Activated CD4-positive, alpha-beta memory T cell treated with anti-CD3 and anti-CD28 coated beads, Interleukin-2, amount 10 ng/mL, durations not matched to agents 7 days and 5 days (primary cell): ENCODE results near the gene WWC2. TPM values are rescaled to one million over a fixed set of nuclear protein-coding genes. Genes with fewer than 3 reads are reported as not detected.

Experiments used
- CTCF ChIA-PET: fragments of 350-600 bp; sonication (Branson Sonifier 250); formaldehyde crosslinking; loops from one replicate; lab custom pipeline; 2021; ENCODE audit warnings: antibody characterized with exemption, inconsistent platforms; lab: Charles Lee
- POLR2A ChIA-PET: fragments of 350-600 bp; sonication (Branson Sonifier 250); formaldehyde crosslinking; loops from one replicate; lab custom pipeline; 2021; ENCODE audit warnings: antibody characterized with exemption; lab: Charles Lee
- DNase-seq: peaks from one replicate; pipeline ENCODE4 v3.0.0-alpha.2; 2020
- H3K27ac Mint-ChIP-seq: one replicate; pipeline ENCODE4 v1.8.0; 2021; ENCODE audit warnings: mild to moderate bottlenecking, mixed read lengths
- H3K27me3 Mint-ChIP-seq: one replicate; pipeline ENCODE4 v1.8.0; 2021; ENCODE audit warnings: mixed read lengths
- H3K36me3 Mint-ChIP-seq: one replicate; pipeline ENCODE4 v1.8.0; 2021; ENCODE audit warnings: low read depth, mixed read lengths
- H3K4me1 Mint-ChIP-seq: one replicate; pipeline ENCODE4 v1.8.0; 2021; ENCODE audit warnings: mixed read lengths
- H3K4me3 Mint-ChIP-seq: one replicate; pipeline ENCODE4 v1.8.0; 2021; ENCODE audit warnings: mild to moderate bottlenecking, mixed read lengths
- H3K9me3 Mint-ChIP-seq: one replicate; pipeline ENCODE4 v1.8.0; 2021; ENCODE audit warnings: mixed read lengths
- total RNA-seq, 2 experiments: library from RNA; stranded (reverse); gene quantifications; one replicate each; pipeline ENCODE4 v1.2.3, GENCODE V29; 2021

Gene WWC2
- total RNA-seq, 2 experiments from 2014 or later: 0.23 to 0.28 TPM

DNA sequence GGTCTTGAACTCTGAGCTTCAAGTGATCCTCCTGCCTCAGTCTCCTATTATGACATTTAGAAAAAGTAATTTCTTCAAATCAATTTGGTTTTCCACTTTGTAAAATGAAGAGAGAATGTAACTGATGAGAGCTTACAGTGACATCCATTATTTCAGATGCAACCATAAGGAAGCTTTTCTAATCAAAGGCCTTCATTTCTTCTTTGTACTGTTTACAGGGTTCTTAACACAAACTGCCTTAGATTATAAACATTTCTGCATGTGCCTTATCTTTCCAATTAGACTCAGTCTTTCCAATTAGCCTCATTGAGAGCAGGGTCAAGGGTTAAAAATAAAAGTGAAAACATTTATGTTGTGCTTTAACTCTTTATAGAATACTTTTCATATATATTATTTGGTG, 71.8 kb downstream of the WWC2 start:
- Mint-ChIP-seq H3K27me3 (peaks cover 35% of the 10 kb centered on the region), H3K36me3 (no peaks in the 10 kb centered on the region)
- CTCF ChIA-PET: no interaction called here

DNA sequence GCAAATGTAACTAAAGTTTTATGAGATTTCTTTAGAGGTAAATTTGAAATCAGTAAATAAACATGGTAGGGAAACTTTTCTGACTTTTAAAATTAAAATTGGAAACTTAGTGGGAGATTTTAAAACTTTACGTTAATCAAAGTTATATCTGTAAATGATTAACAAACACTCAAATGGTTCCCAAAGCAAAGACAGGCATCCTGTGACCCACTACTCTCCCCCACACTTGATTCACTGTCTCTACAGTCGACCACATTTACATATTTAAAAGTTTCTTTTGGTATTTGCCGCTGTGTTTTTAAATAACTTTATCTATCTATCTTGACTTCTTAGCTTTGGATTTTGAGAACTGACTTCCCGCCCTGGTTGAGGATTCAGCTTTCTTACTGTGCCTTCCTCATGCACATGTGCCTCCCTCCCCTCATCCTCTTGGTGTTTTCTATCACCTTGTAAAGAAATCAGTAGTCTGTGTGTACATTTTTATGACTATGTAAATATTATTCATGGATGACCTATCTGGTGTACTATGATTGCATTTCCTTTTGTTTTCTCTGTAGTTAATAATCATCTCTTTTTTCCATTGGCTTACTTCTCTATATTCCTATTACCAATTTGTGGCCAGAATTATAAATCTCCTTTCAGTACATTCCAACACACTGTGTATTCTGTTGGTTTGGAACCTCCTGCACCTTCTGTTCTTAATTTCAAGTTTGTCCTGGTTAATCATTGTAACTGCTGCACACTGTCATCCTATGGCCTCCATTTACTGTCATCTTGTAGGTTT, 72.6 kb downstream of the WWC2 start:
- Mint-ChIP-seq H3K4me1 (no peaks in the 10 kb centered on the region), H3K9me3 (no peaks in the 10 kb centered on the region), H3K36me3 (no peaks in the 10 kb centered on the region), H3K27me3 (peaks cover 37% of the 10 kb centered on the region), H3K27ac (no peak overlapping the region), H3K4me3 (no peak overlapping the region)
- DNase-seq: no peak
- CTCF ChIA-PET: no interaction called here
- POLR2A ChIA-PET: no interaction called here

More for the DNA sequence above, 71.8 kb downstream of the WWC2 start:
- Mint-ChIP-seq H3K4me1 (no peaks in the 10 kb centered on the region), H3K27ac (no peak overlapping the region), H3K4me3 (no peak overlapping the region), H3K9me3 (no peaks in the 10 kb centered on the region)
- DNase-seq: no peak
- POLR2A ChIA-PET: no interaction called here

DNA sequence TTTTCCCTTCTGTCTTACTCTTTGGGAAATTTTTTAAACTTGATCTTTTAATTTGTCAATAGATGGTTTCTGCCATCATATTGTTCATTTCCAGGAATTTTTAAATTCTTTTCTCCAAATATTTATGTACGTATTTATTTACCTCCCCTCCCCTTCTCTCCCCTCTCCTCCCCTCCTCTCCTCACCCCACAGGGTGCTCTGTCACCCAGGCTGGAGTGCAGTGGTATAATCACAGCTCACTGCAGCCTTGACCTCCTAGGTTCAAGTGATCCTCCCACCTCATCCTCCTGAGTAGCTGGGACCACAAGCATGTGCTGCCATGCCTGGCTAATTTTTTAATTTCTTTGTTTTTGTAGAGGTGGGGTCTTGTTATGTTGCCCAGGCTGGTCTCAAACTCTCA, 73.8 kb downstream of the WWC2 start:
- H3K27ac Mint-ChIP-seq: no peak overlapping the region
- no peaks in the 10 kb centered on the region for H3K9me3 Mint-ChIP-seq
- no peaks in the 10 kb centered on the region for H3K36me3 Mint-ChIP-seq
- no peak for DNase-seq
- H3K4me1 Mint-ChIP-seq: no peaks in the 10 kb centered on the region
- POLR2A ChIA-PET: no interaction called here
- no peak overlapping the region for H3K4me3 Mint-ChIP-seq
- CTCF ChIA-PET: interaction anchor here (0.6 kb wide), 1 partner anchor 72 kb away, joined by 3 read pairs; no protein-coding TSS in a partner anchor
- peaks cover 39% of the 10 kb centered on the region for H3K27me3 Mint-ChIP-seq

DNA sequence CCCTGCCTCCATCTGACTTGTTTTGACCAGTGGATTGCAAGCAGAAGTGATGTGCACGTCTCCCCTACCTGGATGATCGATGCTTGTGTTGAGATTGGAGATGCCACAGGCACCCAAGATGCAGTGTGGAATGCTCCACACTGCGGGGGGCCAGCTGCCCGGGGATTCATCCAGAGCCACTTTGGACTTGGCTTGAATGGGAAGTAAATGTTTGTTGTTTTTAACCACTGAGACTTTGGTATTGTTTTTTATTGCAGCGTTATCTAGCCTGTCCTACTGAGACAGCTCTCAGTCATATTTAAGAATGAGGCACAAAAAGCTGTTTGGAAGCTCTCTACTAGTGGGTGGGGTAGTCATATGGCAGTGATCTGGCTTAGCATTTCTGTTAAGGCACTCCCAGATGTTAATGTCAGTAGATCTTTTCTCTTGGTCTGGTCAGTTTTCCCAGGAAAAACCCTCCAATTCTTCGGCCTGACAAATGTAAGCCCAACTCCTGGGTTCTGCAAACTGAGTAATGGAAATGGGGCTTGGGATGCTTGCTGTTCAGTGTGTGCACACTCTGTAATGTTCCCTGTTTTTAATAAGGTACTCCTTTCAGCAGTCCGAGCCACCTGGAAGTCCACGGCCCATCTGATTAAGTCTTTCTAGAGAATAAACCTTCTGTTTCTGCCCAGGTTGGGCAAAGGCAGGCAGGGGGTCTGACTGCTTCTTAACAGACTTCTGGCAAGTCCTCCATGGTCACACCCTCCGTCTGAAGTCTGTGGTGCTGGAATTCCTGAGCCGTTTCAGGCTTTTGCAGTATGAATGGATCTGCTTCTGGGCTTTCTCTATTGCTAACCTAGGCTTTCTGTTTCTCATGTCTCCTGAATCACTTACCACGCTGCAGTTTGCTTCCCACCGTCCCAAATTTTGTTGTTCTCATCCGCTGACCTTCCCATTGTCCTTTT, 74.8 kb downstream of the WWC2 start:
- CTCF ChIA-PET: no interaction called here
- Mint-ChIP-seq H3K9me3 (no peaks in the 10 kb centered on the region), H3K27me3 (peaks cover 40% of the 10 kb centered on the region), H3K4me1 (no peaks in the 10 kb centered on the region), H3K27ac (no peak overlapping the region), H3K36me3 (no peaks in the 10 kb centered on the region), H3K4me3 (no peak overlapping the region)
- DNase-seq: no peak
- POLR2A ChIA-PET: no interaction called here

DNA sequence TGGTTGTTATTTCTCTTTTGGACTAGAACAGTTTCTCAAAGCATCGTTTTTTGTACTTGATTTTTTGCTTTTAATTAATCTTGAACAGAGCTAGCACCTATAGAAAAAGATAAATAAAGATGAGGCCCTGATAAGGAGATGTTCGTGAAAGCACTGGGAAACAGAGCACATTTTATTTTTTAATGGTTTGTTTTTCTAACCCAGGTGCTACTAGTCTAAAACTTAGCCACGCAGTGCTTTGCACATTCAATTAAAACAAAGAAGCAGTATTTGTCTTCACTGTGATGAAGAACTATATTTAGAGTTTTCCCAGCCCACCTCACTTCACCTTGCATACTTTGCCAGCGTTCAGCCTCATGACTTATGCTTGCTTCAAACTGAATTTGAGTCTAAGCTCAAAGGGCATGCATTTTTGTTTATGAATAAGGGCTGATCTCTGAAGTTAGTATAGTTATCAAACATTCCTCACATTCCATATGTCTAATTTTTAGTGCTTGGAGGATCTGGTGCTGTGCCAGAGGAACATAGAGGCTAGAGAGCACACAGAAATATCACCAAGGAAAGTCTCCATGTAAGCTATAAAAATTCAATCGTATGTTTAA, 76.7 kb downstream of the WWC2 start:
- CTCF ChIA-PET: no interaction called here
- H3K4me3 Mint-ChIP-seq: no peak overlapping the region
- POLR2A ChIA-PET: no interaction called here
- H3K27me3 Mint-ChIP-seq: peaks cover 53% of the 10 kb centered on the region
- H3K36me3 Mint-ChIP-seq: no peaks in the 10 kb centered on the region
- no peaks in the 10 kb centered on the region for H3K4me1 Mint-ChIP-seq
- DNase-seq: no peak
- H3K9me3 Mint-ChIP-seq: no peaks in the 10 kb centered on the region
- no peak overlapping the region for H3K27ac Mint-ChIP-seq

DNA sequence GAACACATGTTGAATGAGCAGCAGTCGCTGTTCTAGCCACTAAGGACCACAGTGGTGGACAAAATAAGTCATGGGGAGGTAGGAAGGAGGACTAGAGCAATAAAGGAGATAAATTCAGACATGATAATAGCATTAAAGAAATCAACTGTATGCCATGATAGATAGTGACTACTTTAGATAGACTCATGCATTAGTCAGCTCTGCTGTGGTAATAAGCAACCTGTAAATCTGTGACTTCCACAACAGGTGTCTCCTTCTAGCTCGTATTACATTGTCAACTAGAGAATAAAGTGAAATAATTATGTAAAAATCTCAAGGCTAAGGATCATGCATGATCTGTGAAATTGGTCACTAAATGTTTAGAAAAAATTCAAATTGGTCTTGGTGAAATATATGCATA, 77.9 kb downstream of the WWC2 start:
- no peaks in the 10 kb centered on the region for H3K36me3 Mint-ChIP-seq
- no peaks in the 10 kb centered on the region for H3K4me1 Mint-ChIP-seq
- no peak overlapping the region for H3K27ac Mint-ChIP-seq
- H3K4me3 Mint-ChIP-seq: no peak overlapping the region
- ChIA-PET CTCF (no interaction called here), POLR2A (no interaction called here)
- no peaks in the 10 kb centered on the region for H3K9me3 Mint-ChIP-seq
- peaks cover 48% of the 10 kb centered on the region for H3K27me3 Mint-ChIP-seq
- DNase-seq: no peak

DNA sequence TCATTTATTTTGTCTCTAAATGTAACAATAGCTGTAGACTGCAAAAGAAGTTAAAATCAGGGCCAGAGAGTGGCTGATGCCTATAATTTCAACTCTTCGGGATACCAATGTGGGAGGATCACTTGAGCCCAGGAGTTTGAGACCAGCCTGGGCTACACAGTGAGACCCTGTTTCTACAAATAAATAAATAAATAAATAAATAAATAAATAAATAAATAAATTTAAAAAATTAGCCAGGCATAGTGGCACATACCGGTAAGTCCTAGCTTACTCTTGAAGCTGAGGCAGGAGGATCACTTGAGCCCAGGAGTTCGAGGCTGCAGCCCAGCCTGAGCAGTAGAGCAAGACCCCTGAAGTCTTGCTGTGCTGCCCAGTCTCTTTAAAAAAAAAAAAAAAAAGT, 79.1 kb downstream of the WWC2 start:
- Mint-ChIP-seq H3K9me3 (no peaks in the 10 kb centered on the region), H3K4me3 (no peak overlapping the region), H3K27me3 (peaks cover 49% of the 10 kb centered on the region), H3K36me3 (no peaks in the 10 kb centered on the region), H3K4me1 (peaks cover 4% of the 10 kb centered on the region), H3K27ac (no peak overlapping the region)
- ChIA-PET POLR2A (no interaction called here), CTCF (interaction anchor here (0.9 kb wide), 1 partner anchor 10 kb away, joined by 3 read pairs; no protein-coding TSS in a partner anchor)
- no peak for DNase-seq

DNA sequence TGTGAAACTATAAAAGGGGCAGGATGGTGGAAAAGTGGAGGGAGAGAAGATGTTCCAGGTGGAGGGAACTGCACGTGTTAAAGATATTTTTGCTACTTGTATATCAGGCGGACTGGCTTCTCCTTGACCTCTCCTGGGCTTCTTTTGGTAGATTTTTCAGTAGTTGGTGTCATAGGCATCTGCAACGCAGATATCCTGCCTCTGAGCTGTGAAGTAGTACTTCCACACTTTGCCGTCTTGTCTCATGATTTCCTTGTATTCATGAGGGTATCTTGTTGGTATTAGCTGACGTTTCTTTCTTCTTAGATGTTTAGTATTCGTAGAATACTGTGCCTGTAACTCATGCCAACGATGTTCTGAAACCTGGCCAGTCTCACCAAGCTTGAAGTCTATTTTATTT, 81.0 kb downstream of the WWC2 start:
- H3K4me1 Mint-ChIP-seq: peaks cover 20% of the 10 kb centered on the region
- H3K27ac Mint-ChIP-seq: no peak overlapping the region
- CTCF ChIA-PET: interaction anchor here (0.6 kb wide), 1 partner anchor 467 kb away, joined by 3 read pairs; no protein-coding TSS in a partner anchor
- no peak overlapping the region for H3K4me3 Mint-ChIP-seq
- no peaks in the 10 kb centered on the region for H3K9me3 Mint-ChIP-seq
- H3K27me3 Mint-ChIP-seq: peaks cover 55% of the 10 kb centered on the region
- no peak for DNase-seq
- H3K36me3 Mint-ChIP-seq: no peaks in the 10 kb centered on the region
- POLR2A ChIA-PET: no interaction called here

DNA sequence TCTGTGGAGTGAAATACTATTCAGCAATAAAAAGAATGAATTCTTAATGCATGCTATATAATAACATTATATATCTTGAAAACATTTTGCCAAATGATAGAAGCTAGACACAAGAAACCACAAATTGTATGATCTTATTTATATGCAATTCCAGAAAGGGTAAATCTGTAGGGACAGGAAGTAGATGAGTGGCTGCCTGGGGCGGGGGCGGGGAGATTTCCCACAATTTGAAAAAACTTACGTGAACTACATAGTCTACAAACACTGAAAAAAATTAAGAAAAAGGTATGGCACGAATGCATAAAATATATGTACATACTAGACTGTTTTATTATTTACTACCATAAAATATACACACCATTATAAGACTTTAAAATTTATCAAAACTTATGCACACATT, 81.6 kb downstream of the WWC2 start:
- H3K36me3 Mint-ChIP-seq: no peaks in the 10 kb centered on the region
- H3K4me1 Mint-ChIP-seq: peaks cover 25% of the 10 kb centered on the region
- no peak overlapping the region for H3K4me3 Mint-ChIP-seq
- POLR2A ChIA-PET: no interaction called here
- CTCF ChIA-PET: interaction anchor here (0.6 to 0.9 kb wide), 2 partner anchors 75 to 466 kb away, joined by 3 read pairs; no protein-coding TSS in a partner anchor
- H3K27ac Mint-ChIP-seq: no peak overlapping the region
- DNase-seq: no peak
- no peaks in the 10 kb centered on the region for H3K9me3 Mint-ChIP-seq
- H3K27me3 Mint-ChIP-seq: peaks cover 56% of the 10 kb centered on the region

DNA sequence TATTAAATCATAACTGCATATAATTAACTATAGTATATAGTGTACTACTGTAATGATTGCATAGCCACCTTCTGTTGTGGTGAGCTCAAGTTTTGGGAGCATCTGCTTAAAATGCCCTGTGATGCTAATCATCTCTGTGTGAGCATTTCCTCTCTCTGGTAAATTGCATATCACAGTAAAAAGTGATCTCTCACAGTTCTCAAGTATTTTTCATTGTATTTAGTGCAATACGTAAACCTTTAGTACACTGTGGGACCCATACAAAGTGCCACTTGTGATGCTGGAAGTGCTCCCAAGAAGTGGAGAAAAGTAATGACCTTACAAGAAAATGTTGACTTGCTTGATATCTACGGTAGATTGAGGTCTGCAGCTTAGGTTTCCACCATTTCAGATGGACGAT, 82.0 kb downstream of the WWC2 start:
- Mint-ChIP-seq H3K27me3 (peaks cover 55% of the 10 kb centered on the region), H3K36me3 (no peaks in the 10 kb centered on the region), H3K4me1 (peaks cover 25% of the 10 kb centered on the region), H3K9me3 (no peaks in the 10 kb centered on the region), H3K27ac (no peak overlapping the region), H3K4me3 (no peak overlapping the region)
- ChIA-PET POLR2A (no interaction called here), CTCF (interaction anchor here (0.9 kb wide), 1 partner anchor 75 kb away, joined by 3 read pairs; no protein-coding TSS in a partner anchor)
- no peak for DNase-seq

DNA sequence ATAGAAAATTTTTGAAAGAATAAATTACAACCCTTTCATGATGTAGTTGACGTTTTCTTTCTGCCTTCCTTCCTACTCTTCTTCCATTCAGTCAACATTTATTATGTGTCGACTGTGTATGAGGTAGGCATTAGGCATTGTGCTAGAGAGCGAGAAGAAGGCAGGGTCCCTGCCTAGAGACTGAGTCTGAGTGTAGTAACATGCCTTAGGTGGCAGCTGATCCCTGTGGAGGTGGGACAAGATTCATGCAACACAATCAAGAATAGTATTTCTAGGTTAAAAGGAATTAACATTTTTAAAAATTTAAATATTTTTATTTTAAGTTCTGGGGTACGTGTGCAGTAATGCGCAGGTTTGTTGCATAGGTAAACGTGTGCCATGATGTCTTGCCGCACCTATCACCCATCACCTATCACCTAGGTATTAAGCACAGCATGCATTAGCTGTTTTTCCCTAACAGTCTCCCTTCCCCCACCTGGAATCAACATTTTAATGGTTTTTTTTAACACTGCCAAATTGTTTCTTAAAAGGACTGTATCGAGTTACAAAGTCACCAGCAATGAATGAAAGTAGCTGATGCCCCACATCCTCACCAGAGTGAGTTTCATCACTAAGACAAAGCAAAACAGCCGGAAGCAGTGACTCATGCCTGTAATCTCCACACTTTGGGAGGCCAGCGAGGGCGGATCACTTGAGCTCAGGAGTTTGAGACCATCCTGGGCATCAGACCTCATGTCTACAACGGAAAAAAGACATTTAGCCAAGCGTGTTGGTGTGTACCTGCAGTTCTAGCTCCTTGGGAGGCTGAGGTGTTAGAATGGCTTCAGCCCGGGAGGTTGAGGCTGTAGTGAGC, 84.0 kb downstream of the WWC2 start:
- Mint-ChIP-seq H3K4me1 (peaks cover 27% of the 10 kb centered on the region), H3K4me3 (no peak overlapping the region), H3K36me3 (no peaks in the 10 kb centered on the region), H3K9me3 (no peaks in the 10 kb centered on the region), H3K27ac (no peak overlapping the region), H3K27me3 (peaks cover 56% of the 10 kb centered on the region)
- CTCF ChIA-PET: interaction anchor here (1.4 kb wide), 1 partner anchor 109 kb away, joined by 4 read pairs; no protein-coding TSS in a partner anchor
- peak; percentile 61 for DNase-seq
- POLR2A ChIA-PET: no interaction called here

DNA sequence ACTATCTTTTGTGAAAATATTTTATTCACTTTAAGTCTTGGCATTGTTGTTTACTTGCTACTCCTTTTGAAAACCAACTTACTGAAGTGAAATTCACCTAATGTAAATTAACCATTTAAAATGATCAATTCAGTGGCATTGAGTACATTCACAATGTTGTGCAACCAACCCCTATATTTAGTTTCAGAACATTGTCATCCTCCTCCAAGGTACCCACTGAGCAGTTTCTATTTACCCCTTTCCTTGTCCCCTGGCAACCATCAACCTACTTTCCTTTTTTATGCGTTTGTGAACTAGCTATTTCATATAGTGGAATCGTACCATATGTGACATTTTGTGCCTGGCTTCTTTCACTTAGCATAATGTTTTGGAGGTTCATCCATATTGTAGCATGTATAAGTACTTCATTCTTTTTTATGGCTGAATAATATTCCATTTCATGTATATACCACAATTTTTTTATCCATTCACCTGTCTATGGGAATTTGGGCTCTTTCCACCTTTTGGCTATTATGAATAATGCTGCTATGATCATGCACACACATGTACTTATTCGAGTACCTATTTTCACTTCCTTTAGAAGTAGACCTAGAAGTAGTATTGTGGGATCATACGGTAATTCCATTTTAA, 85.0 kb downstream of the WWC2 start:
- CTCF ChIA-PET: interaction anchor here (1.4 kb wide), 1 partner anchor 110 kb away, joined by 4 read pairs; no protein-coding TSS in a partner anchor
- H3K36me3 Mint-ChIP-seq: no peaks in the 10 kb centered on the region
- no peak for DNase-seq
- H3K4me3 Mint-ChIP-seq: no peak overlapping the region
- H3K9me3 Mint-ChIP-seq: no peaks in the 10 kb centered on the region
- peaks cover 57% of the 10 kb centered on the region for H3K27me3 Mint-ChIP-seq
- POLR2A ChIA-PET: no interaction called here
- H3K4me1 Mint-ChIP-seq: peaks cover 27% of the 10 kb centered on the region
- no peak overlapping the region for H3K27ac Mint-ChIP-seq
